Uterus (tissue), 2 donors: ENCODE results near the gene TNPO3.

Experiments used
- POLR2A ChIP-seq, 2 donors: fragments of 450-650 bp; IDR thresholded peaks; one replicate each; pipeline ENCODE4 v1.6.1; 2016; ENCODE audit warnings: antibody characterized with exemption in 2 of 2, mild to moderate bottlenecking in 1 of 2, moderate library complexity in 1 of 2
- TF ChIP-seq, protein P1 (sequence below), 4 experiments: fragments of 200-600 bp in 2 of 4; fragments of 450-650 bp in 2 of 4; sonication (generic) in 2 of 4; IDR thresholded peaks; one replicate each; pipeline ENCODE4 v1.5.1; 2016 to 2019; ENCODE audit warnings: antibody characterized with exemption in 4 of 4, mild to moderate bottlenecking in 2 of 4, moderate library complexity in 1 of 4

DNA sequence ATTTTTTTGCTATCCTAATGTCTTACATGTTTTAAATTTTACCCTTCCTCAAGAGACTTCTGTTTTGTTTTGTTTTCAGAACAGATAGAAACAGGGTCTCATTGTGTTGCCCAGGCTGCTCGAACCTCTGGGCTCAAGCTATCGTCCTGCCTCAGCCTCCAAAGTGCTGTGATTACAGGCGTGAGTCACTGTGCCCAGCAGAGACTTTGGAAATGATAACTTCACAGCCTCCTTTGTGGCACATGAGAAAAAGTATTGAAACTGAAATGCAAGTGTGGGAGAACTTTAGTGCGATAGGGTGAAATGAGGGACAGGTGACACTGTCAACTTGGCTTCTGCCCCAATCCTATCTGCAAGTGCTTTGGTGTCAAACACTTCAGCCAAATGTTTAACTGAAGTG is 95.6 kb downstream of the TNPO3 start:
- TF ChIP-seq POLR2A (IDR thresholded peaks at IDR 0.05) = no peak
- TF ChIP-seq, protein P1, sequence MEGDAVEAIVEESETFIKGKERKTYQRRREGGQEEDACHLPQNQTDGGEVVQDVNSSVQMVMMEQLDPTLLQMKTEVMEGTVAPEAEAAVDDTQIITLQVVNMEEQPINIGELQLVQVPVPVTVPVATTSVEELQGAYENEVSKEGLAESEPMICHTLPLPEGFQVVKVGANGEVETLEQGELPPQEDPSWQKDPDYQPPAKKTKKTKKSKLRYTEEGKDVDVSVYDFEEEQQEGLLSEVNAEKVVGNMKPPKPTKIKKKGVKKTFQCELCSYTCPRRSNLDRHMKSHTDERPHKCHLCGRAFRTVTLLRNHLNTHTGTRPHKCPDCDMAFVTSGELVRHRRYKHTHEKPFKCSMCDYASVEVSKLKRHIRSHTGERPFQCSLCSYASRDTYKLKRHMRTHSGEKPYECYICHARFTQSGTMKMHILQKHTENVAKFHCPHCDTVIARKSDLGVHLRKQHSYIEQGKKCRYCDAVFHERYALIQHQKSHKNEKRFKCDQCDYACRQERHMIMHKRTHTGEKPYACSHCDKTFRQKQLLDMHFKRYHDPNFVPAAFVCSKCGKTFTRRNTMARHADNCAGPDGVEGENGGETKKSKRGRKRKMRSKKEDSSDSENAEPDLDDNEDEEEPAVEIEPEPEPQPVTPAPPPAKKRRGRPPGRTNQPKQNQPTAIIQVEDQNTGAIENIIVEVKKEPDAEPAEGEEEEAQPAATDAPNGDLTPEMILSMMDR (IDR thresholded peaks at IDR 0.05) = no peak
